K562 (cell line): ENCODE results near the gene ANKRD10. TPM values are rescaled to one million over a fixed set of nuclear protein-coding genes. Genes with fewer than 3 reads are reported as not detected.

ENCODE experiments used
- CHD7 ChIP-seq: fragments of 200-600 bp; sonication (generic); IDR thresholded peaks from one replicate; pipeline ENCODE4 v1.6.1; 2012; ENCODE audit warnings: mild to moderate bottlenecking, low read depth, low read length, inconsistent platforms
- CREB1 ChIP-seq, 2 experiments: sonication (generic) in 1 of 2; formaldehyde crosslinking in 1 of 2; IDR thresholded peaks; 2 replicates each; pipeline versions ENCODE4 v1.6.1 to v1.8.0; 2012 to 2022; ENCODE audit warnings: inconsistent platforms in 1 of 2, mild to moderate bottlenecking in 1 of 2, missing genetic modification reagents in 1 of 2, moderate library complexity in 1 of 2
- E2F1 ChIP-seq: sonication (generic); formaldehyde crosslinking; IDR thresholded peaks from 2 replicates; pipeline ENCODE4 v1.8.1; 2023; ENCODE audit warnings: mild to moderate bottlenecking, missing genetic modification reagents, moderate library complexity
- ELF2 ChIP-seq: fragments of 250-450 bp; sonication (Bioruptor Pico); IDR thresholded peaks from 2 replicates; pipeline ENCODE4 v1.5.0; 2021; ENCODE audit warnings: mild to moderate bottlenecking
- EZH2 ChIP-seq: IDR thresholded peaks from 2 replicates; pipeline ENCODE4 v1.6.1; 2012; ENCODE audit warnings: low read depth, mild to moderate bottlenecking, inconsistent platforms, low read length, borderline replicate concordance
- FOXM1 ChIP-seq, 2 experiments: fragments of 450-650 bp in 1 of 2; sonication (generic) in 1 of 2; formaldehyde crosslinking in 1 of 2; IDR thresholded peaks; 2 replicates each; pipeline versions ENCODE4 v1.6.1 to v1.9.0; 2017 to 2022; ENCODE audit warnings: low read depth in 2 of 2, mild to moderate bottlenecking in 2 of 2, missing genetic modification reagents in 1 of 2, moderate library complexity in 1 of 2
- FUS ChIP-seq: fragments of 200-400 bp; formaldehyde crosslinking; optimal IDR thresholded peaks from 2 replicates; pipeline ENCODE3; 2017; ENCODE audit warnings: low read depth, low read length
- KAT8 ChIP-seq: fragments of 450-650 bp; IDR thresholded peaks from 2 replicates; pipeline ENCODE4 v1.6.1; 2016; ENCODE audit warnings: low read depth, mild to moderate bottlenecking
- MEF2A ChIP-seq: IDR thresholded peaks from 2 replicates; pipeline ENCODE4 v1.6.1; 2011; ENCODE audit warnings: low read depth, mild to moderate bottlenecking, low read length, moderate library complexity; ENCODE audit not compliant: control insufficient read depth
- PURB ChIP-seq: sonication (generic); formaldehyde crosslinking; IDR thresholded peaks from 2 replicates; pipeline ENCODE4 v1.9.0; 2021; ENCODE audit warnings: low read depth, mild to moderate bottlenecking, missing genetic modification reagents
- TBL1XR1 ChIP-seq, 2 experiments: IDR thresholded peaks; 2 replicates each; pipeline ENCODE4 v1.6.1; 2012; ENCODE audit warnings: improper control_type of control experiment in 2 of 2, low read length in 2 of 2, mild to moderate bottlenecking in 1 of 2
- TOE1 ChIP-seq, 2 experiments: fragments of 450-650 bp in 1 of 2; sonication (generic) in 1 of 2; formaldehyde crosslinking in 1 of 2; IDR thresholded peaks; 2 replicates each; pipeline versions ENCODE4 v1.7.1 to v1.8.0; 2016 to 2022; ENCODE audit warnings: borderline replicate concordance in 2 of 2, mild to moderate bottlenecking in 2 of 2, antibody characterized with exemption in 1 of 2, inconsistent platforms in 1 of 2, low read depth in 1 of 2, missing genetic modification reagents in 1 of 2, moderate library complexity in 1 of 2
- ZBED1 ChIP-seq: IDR thresholded peaks from 2 replicates; pipeline ENCODE4 v1.6.1; 2014
- ZNF23 ChIP-seq: fragments of 250-450 bp; sonication (Bioruptor Pico); IDR thresholded peaks from 2 replicates; pipeline ENCODE4 v1.4.0; 2020; ENCODE audit warnings: mild to moderate bottlenecking
- ZNF354B ChIP-seq: fragments of 250-450 bp; sonication (Bioruptor Pico); IDR thresholded peaks from 2 replicates; pipeline ENCODE4 v1.4.0; 2020
- ZNF76 ChIP-seq: fragments of 250-450 bp; sonication (Bioruptor Pico); IDR thresholded peaks from 2 replicates; pipeline ENCODE4 v1.4.0; 2020; ENCODE audit warnings: mild to moderate bottlenecking, moderate library complexity, borderline replicate concordance
- polyA plus RNA-seq, 8 experiments: library from polyadenylated mRNA; depleted of rRNA in 4 of 8; stranded (reverse) in 5 of 8; unstranded in 3 of 8; fragments of >200 nt; fragmentation: Nextera tagmentation in 2 of 8; fragmentation: Illumina TruSeq in 1 of 8; extraction: Ambion mirVana in 2 of 8; extraction: Trizol in 1 of 8; gene quantifications; 2 replicates each; pipeline versions ENCODE4 v1.2.1 to v1.2.3, GENCODE V29; 2011 to 2014; ENCODE audit warnings: inconsistent platforms in 1 of 8, missing spikeins in 1 of 8
- total RNA-seq, 7 experiments: library from RNA; depleted of rRNA in 6 of 7; stranded (reverse); fragments of >200 nt in 6 of 7; fragmentation: Illumina TruSeq in 2 of 7; extraction: Trizol in 2 of 7; gene quantifications; 2 replicates each; pipeline versions ENCODE4 v1.2.1 to v1.2.3, GENCODE V29; 2011 to 2021; ENCODE audit warnings: low replicate concordance in 1 of 7

The ANKRD10 gene
- total and polyA plus RNA-seq, 9 of the 15 experiments (the other 6 are each of a cell fraction or from before 2014, with no cell fraction given), result 21.7 to 183 (median 45.0) TPM

- TF ChIP-seq CHD7 (no peak), TBL1XR1 (IDR thresholded peaks at IDR 0.05; ENCODE audit: low read length in 2 of 2) (no peak), FOXM1 (IDR thresholded peaks at IDR 0.05; ENCODE audit: low read depth) (no peak), FOXM1 (CRISPR knock-in tag; IDR thresholded peaks at IDR 0.05; ENCODE audit: low read depth) (no peak), ZNF23 (CRISPR knock-in tag) (peak; percentile 83), ZBED1 (no peak), CREB1 (IDR thresholded peaks at IDR 0.05) (no peak), CREB1 (CRISPR knock-in tag; IDR thresholded peaks at IDR 0.05) (no peak), TOE1 (IDR thresholded peaks at IDR 0.05; ENCODE audit: borderline replicate concordance) (no peak), TOE1 (CRISPR knock-in tag; IDR thresholded peaks at IDR 0.05; ENCODE audit: borderline replicate concordance, low read depth) (no peak), KAT8 (no peak), PURB (no peak), ELF2 (peak; percentile 67; the same call in 1 of the 2 replicates), EZH2 (no peak), ZNF354B (CRISPR knock-in tag) (peak; percentile 88), ZNF76 (CRISPR knock-in tag) (peak; percentile 93), E2F1 (no peak), MEF2A (no peak), FUS (no peak)
Measured at GRCh38 chr13:110963554-110963970, 48.7 kb upstream of the ANKRD10 start (continued).
